Stimulated activated CD4-positive, alpha-beta T cell treated with anti-CD3 and anti-CD28 coated beads, Interleukin-15, amount 100 ng/mL, for 48 hours (primary cell): ENCODE results near the gene AOX1.
"Not testable (repeated sequence)": the region's sequence is repeated elsewhere in the genome, so short reads cannot be mapped to it uniquely, and the experiment has no call there.

Experiments
- DNase-seq, 2 donors: peaks; one replicate each; pipeline ENCODE4 v3.0.0-alpha.2; 2020; ENCODE audit warnings: low read depth in 2 of 2

AOX1 gene

GRCh38 chr2:200665626-200666453 is 80.0 kb downstream of the AOX1 start:
- DNase-seq: no peak

GRCh38 chr2:200667413-200667812 is 81.6 kb downstream of the AOX1 start:
- DNase-seq: no peak

- DNase-seq: no peak
Measured at GRCh38 chr2:200668478-200668877, 82.7 kb downstream of the AOX1 start.

- DNase-seq: no peak
Measured at GRCh38 chr2:200669308-200669707, 83.5 kb downstream of the AOX1 start.

GRCh38 chr2:200670313-200670712 is 84.5 kb downstream of the AOX1 start:
- no peak for DNase-seq

GRCh38 chr2:200670751-200671150 is 84.9 kb downstream of the AOX1 start:
- DNase-seq: no peak

GRCh38 chr2:200673191-200673590 is 87.4 kb downstream of the AOX1 start:
- no peak for DNase-seq

GRCh38 chr2:200674837-200675236 is 89.0 kb downstream of the AOX1 start:
- DNase-seq: no peak

- no peak for DNase-seq
Measured at GRCh38 chr2:200677171-200677570, 91.4 kb downstream of the AOX1 start.

- no peak for DNase-seq
Measured at GRCh38 chr2:200677721-200678532, 92.1 kb downstream of the AOX1 start.

- no peak for DNase-seq
Measured at GRCh38 chr2:200679127-200679526, 93.3 kb downstream of the AOX1 start.

- no peak for DNase-seq
Measured at GRCh38 chr2:200679535-200679934, 93.7 kb downstream of the AOX1 start.

- no peak for DNase-seq
Measured at GRCh38 chr2:200681697-200682096, 95.9 kb downstream of the AOX1 start.

- DNase-seq: not testable (repeated sequence)
Measured at GRCh38 chr2:200682407-200682806, 96.6 kb downstream of the AOX1 start.

GRCh38 chr2:200687922-200688920 is 102.4 kb downstream of the AOX1 start:
- DNase-seq: no peak

GRCh38 chr2:200689115-200689514 is 103.3 kb downstream of the AOX1 start:
- DNase-seq: no peak

GRCh38 chr2:200693836-200694470 is 108.1 kb downstream of the AOX1 start:
- DNase-seq: no peak

GRCh38 chr2:200695191-200695590 is 109.4 kb downstream of the AOX1 start:
- DNase-seq: no peak

- no peak for DNase-seq
Measured at GRCh38 chr2:200695601-200696000, 109.8 kb downstream of the AOX1 start.

GRCh38 chr2:200698217-200698616 is 112.4 kb downstream of the AOX1 start:
- no peak for DNase-seq

GRCh38 chr2:200699310-200699709 is 113.5 kb downstream of the AOX1 start:
- DNase-seq: no peak
